OCI-LY1 (cell line): ENCODE results near the gene COX10.
"Not testable (repeated sequence)": the region's sequence is repeated elsewhere in the genome, so short reads cannot be mapped to it uniquely, and the experiment has no call there.

Experiments
- EZH2 ChIP-seq: fragments of 200-600 bp; sonication (generic), shearing (Covaris generic); IDR thresholded peaks from 2 replicates; pipeline ENCODE4 v1.8.0; 2017; ENCODE audit warnings: borderline replicate concordance, mixed run types, mild to moderate bottlenecking, antibody characterized with exemption, low read length, moderate library complexity, mixed read lengths
- TF ChIP-seq, protein P1 (sequence below): fragments of 200-600 bp; sonication (generic), shearing (Covaris generic); IDR thresholded peaks from 2 replicates; pipeline ENCODE4 v1.5.1; 2017; ENCODE audit warnings: mild to moderate bottlenecking, antibody characterized with exemption, low read length, moderate library complexity, mixed read lengths

DNA sequence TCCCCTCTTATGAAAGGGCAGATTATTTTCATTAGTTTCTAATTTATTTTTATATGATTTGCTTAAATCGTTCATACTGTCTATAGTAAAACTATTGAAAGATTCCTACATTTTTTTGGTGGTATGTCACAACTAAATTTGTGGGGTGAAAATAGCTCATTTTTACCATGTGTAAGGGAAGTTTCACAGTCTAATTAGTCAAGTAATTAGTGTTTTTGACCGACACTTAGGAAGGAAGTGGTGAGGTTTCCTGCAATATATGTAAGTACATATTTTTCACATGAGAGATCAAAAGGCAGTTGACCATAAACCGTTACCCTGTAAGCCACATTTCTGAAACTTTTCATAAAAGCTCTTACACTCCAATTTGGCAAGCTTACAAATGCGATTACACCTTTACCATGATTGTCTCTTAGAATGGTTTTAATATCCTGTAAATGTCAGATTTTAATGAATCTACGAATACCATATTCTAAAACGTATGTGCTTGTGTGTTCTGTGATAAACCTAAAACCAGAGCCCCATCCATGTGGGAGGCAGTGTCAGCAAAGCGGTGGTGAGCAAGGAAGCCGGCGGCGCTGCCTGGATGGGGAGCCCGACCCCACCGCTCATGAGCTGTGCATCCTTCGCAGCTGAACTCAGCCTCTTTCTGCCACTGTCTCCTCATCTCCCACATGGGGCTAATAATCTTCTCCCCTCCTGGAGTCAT is 123.5 kb downstream of the COX10 start:
- TF ChIP-seq, protein P1, sequence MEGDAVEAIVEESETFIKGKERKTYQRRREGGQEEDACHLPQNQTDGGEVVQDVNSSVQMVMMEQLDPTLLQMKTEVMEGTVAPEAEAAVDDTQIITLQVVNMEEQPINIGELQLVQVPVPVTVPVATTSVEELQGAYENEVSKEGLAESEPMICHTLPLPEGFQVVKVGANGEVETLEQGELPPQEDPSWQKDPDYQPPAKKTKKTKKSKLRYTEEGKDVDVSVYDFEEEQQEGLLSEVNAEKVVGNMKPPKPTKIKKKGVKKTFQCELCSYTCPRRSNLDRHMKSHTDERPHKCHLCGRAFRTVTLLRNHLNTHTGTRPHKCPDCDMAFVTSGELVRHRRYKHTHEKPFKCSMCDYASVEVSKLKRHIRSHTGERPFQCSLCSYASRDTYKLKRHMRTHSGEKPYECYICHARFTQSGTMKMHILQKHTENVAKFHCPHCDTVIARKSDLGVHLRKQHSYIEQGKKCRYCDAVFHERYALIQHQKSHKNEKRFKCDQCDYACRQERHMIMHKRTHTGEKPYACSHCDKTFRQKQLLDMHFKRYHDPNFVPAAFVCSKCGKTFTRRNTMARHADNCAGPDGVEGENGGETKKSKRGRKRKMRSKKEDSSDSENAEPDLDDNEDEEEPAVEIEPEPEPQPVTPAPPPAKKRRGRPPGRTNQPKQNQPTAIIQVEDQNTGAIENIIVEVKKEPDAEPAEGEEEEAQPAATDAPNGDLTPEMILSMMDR, result not testable (repeated sequence)
- not testable (repeated sequence) for TF ChIP-seq EZH2
